T-cell (primary cell): Measurements from ENCODE around the gene NUP50. TPM values are rescaled to one million over a fixed set of nuclear protein-coding genes. Genes with fewer than 3 reads are reported as not detected.

ENCODE experiments used
- ATAC-seq, 4 experiments: fragments of 200-7000 bp in 3 of 4; fragments of 150-1000 bp in 1 of 4; cut with Tn5 transposase; replicated peaks in 1 of 4; 1 replicate in 3 of 4; 2 replicates in 1 of 4; pipeline ENCODE4 v1.10.0; 2021; ENCODE audit warnings: moderate library complexity in 3 of 4, mild to moderate bottlenecking in 2 of 4, moderate number of reproducible peaks in 1 of 4
- CTCF ChIA-PET, 2 donors: fragments of 300-600 bp; sonication (Branson Sonifier 250); formaldehyde crosslinking; loops; one replicate each; lab custom pipeline; 2022; ENCODE audit warnings: antibody characterized with exemption in 2 of 2; lab: Charles Lee
- POLR2A ChIA-PET, 2 donors: fragments of 300-600 bp; sonication (Branson Sonifier 250); formaldehyde crosslinking; loops; one replicate each; lab custom pipeline; 2022; ENCODE audit warnings: antibody characterized with exemption in 2 of 2; lab: Charles Lee
- DNase-seq, 35 experiments: peaks; one replicate each; pipeline versions ENCODE4 v3.0.0 to v3.0.0-alpha.2; 2013 to 2023
- H3K27ac ChIP-seq: one replicate; pipeline ENCODE4 v1.5.1; 2013; ENCODE audit warnings: low read length
- H3K27me3 ChIP-seq, 2 experiments: replicated peaks in 1 of 2; 1 replicate in 1 of 2; 2 replicates in 1 of 2; pipeline versions ENCODE4 v1.6.1 to v1.7.0; 2013; ENCODE audit warnings: low read length in 1 of 2, mixed read lengths in 1 of 2; ENCODE audit not compliant: control insufficient read depth in 2 of 2, insufficient read depth in 2 of 2; ENCODE audit errors: extremely low read depth in 1 of 2
- H3K36me3 ChIP-seq, 2 donors: 1 replicate in 1 of 2; 2 replicates in 1 of 2; pipeline versions ENCODE4 v1.6.1 to v1.7.0; 2013; ENCODE audit warnings: low read length in 1 of 2; ENCODE audit not compliant: control insufficient read depth in 2 of 2, insufficient read depth in 1 of 2; ENCODE audit errors: extremely low read depth in 1 of 2
- H3K4me1 ChIP-seq, 2 experiments: 1 replicate in 1 of 2; 2 replicates in 1 of 2; pipeline versions ENCODE4 v1.6.1 to v1.7.0; 2013; ENCODE audit warnings: low read length in 2 of 2, mixed read lengths in 1 of 2; ENCODE audit not compliant: insufficient read depth in 2 of 2, control insufficient read depth in 1 of 2; ENCODE audit errors: extremely low read depth in 1 of 2
- H3K4me3 ChIP-seq, 2 donors: 1 replicate in 1 of 2; 2 replicates in 1 of 2; pipeline versions ENCODE4 v1.5.1 to v1.7.0; 2013; ENCODE audit warnings: mild to moderate bottlenecking in 2 of 2, low read length in 1 of 2, moderate library complexity in 1 of 2; ENCODE audit not compliant: control insufficient read depth in 1 of 2; ENCODE audit errors: extremely low read depth in 1 of 2
- H3K9me3 ChIP-seq: 2 replicates; pipeline ENCODE4 v1.7.0; 2013
- H3K27ac Mint-ChIP-seq, 2 donors: one replicate each; pipeline ENCODE4 v1.8.0; 2020 to 2021; ENCODE audit warnings: mild to moderate bottlenecking in 2 of 2, mixed read lengths in 2 of 2
- H3K27me3 Mint-ChIP-seq, 2 donors: one replicate each; pipeline ENCODE4 v1.8.0; 2021 to 2022; ENCODE audit warnings: mixed read lengths in 2 of 2
- H3K36me3 Mint-ChIP-seq: one replicate; pipeline ENCODE4 v1.8.0; 2021; ENCODE audit warnings: mixed read lengths
- H3K4me1 Mint-ChIP-seq, 3 donors: one replicate each; pipeline ENCODE4 v1.8.0; 2020 to 2022; ENCODE audit warnings: mixed read lengths in 3 of 3, mild to moderate bottlenecking in 1 of 3
- H3K4me3 Mint-ChIP-seq, 3 donors: one replicate each; pipeline ENCODE4 v1.8.0; 2020 to 2022; ENCODE audit warnings: mild to moderate bottlenecking in 3 of 3, mixed read lengths in 3 of 3, moderate library complexity in 3 of 3
- H3K9me3 Mint-ChIP-seq, 3 donors: one replicate each; pipeline ENCODE4 v1.8.0; 2020 to 2022; ENCODE audit warnings: mixed read lengths in 3 of 3
- WGBS: methylation state at CpG from one replicate; pipeline ENCODE4 v1.1.5; 2013; ENCODE audit warnings: missing lambda C conversion rate; ENCODE audit not compliant: insufficient coverage; 5-methylcytosine and 5-hydroxymethylcytosine counted together
- total RNA-seq, 35 experiments: library from RNA in 6 of 35; stranded (reverse) in 6 of 35; fragments of 120-200 nt in 1 of 35; gene quantifications; one replicate each; pipeline versions ENCODE4 v1.2.1 to v1.2.4 and lab custom pipeline; 2013 to 2026

The NUP50 gene
- total RNA-seq, 5 donors from 2014 or later (not counting 1 experiment from before 2014, with no cell fraction given): 97.0 to 151 (median 126) TPM

DNA sequence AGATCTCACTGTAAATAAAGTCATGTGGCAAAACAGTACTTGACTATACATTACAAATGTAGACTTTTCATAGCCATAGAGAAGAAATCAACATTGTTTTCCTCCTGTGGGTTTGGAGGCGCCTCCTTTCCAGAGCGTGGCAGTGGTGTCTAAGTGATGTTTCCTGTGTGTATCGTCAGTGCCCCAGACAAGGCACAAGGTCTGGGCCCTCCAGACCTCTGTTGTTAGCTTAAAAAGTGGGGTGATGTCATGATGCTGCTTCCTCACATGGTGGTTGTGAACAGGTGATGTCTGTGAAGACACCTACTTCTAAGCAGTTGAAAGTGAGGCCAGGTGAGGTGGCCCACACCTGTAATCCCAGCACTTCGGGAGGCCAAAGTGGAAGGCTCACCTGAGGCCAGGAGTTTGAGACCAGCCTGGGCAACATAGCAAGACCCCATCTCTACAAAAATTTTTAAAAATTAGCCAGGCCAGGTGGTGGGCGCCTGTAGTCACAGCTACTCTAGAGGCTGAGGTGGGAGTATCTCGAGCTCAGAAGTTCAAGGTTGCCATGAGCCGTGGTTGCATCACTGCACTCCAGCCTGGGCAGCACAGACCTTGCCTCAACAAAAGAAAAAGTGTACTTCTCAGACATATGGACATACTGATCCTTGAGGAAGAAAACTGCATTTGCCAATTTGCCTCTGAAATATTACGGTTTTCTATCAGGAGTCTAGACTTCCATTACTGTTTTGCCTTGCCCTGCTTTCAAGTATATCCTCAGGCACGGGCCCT is 15.7 kb downstream of the NUP50 start:
- POLR2A ChIA-PET: no interaction called here
- Mint-ChIP-seq H3K27ac (peak overlapping the region; percentile 83 to 85), H3K4me1 (peaks cover 49 to 62% (median 61%) of the 10 kb centered on the region in 3 donors), H3K4me3 (peak overlapping the region in 2 of 3 donors; percentile 17 to 36), H3K27me3 (no peaks in the 10 kb centered on the region), H3K9me3 (no peaks in the 10 kb centered on the region), H3K36me3 (peaks cover 75% of the 10 kb centered on the region)
- CTCF ChIA-PET: interaction anchor here in 1 of 2 donors (0.6 kb wide), 1 partner anchor 16 kb away, joined by 4 read pairs; no protein-coding TSS in a partner anchor
- ATAC-seq (peak; percentile 85 to 99 (median 88)), DNase-seq (peak in 33 of 35 experiments; percentile 20 to 67 (median 46))
- Histone ChIP-seq H3K4me3 (no peak overlapping the region), H3K36me3 (peaks cover 26 to 72% of the 10 kb centered on the region in 2 donors), H3K27ac (peak overlapping the region; percentile 20), H3K4me1 (peaks cover 22 to 25% of the 10 kb centered on the region in 2 experiments), H3K9me3 (no peaks in the 10 kb centered on the region), H3K27me3 (no peaks in the 10 kb centered on the region)
- 76% methylated on average over 7 of the region's 9 CpGs for WGBS

DNA sequence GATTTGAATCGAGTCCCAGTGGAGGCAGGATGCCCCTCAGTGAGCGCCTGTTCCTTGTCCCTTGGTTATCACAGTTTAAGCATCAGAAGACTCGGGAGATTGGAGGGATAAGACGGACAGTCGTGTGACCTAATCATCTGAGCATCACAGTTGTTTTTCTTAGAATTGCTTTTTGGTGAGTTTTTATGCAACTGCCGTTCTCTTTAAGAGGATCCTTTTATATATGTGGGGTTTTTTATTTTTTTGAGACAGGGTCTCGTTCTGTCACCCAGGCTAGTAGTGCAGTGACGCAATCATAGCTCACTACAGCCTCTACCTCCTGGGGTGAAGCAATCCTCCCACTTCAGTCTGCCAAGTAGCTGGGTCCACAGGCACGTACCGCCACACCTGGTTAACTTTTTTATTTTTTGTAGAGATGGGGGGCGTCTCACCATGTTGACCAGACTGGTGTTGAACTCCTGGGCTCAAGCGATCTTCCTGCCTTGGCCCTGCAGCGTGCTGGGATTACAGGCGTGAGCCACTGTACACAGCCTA is 16.5 kb downstream of the NUP50 start:
- WGBS: 96% methylated on average over 7 of the region's 14 CpGs
- DNase-seq (no peak), ATAC-seq (no peak)
- no peak overlapping the region for H3K4me3 ChIP-seq
- ChIA-PET CTCF (interaction anchor here in 1 of 2 donors (1.4 kb wide), 1 partner anchor 12 kb away, joined by 3 read pairs; no protein-coding TSS in a partner anchor), POLR2A (no interaction called here)
- no peaks in the 10 kb centered on the region for H3K27me3 ChIP-seq
- H3K9me3 Mint-ChIP-seq: no peaks in the 10 kb centered on the region
- H3K27ac Mint-ChIP-seq: peak overlapping the region; percentile 83 to 85
- peaks cover 27 to 76% of the 10 kb centered on the region in 2 donors for H3K36me3 ChIP-seq
- H3K36me3 Mint-ChIP-seq: peaks cover 68% of the 10 kb centered on the region
- H3K9me3 ChIP-seq: no peaks in the 10 kb centered on the region
- peaks cover 41 to 55% (median 53%) of the 10 kb centered on the region in 3 donors for H3K4me1 Mint-ChIP-seq
- H3K4me3 Mint-ChIP-seq: no peak overlapping the region
- peaks cover 18 to 22% of the 10 kb centered on the region in 2 experiments for H3K4me1 ChIP-seq
- H3K27me3 Mint-ChIP-seq: no peaks in the 10 kb centered on the region
- no peak overlapping the region for H3K27ac ChIP-seq

DNA sequence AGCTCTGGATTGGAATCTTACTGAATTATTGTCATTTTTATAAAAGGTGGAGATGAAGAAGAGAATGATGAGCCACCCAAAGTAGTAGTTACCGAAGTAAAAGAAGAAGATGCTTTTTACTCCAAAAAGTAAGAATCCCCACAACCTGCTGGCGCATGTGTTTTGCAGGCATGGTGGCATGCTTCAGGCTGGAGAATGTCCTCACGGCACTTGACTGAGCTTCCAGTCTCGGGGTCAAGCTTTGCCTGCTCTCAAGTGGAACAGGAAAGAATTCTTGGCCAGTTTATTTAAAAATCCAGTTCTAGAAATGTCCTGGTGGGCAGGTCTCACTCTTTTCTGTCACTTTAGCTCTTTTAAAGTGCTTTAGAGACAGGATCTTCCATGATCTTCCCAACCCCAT is 17.5 kb downstream of the NUP50 start:
- no peak overlapping the region for H3K4me3 ChIP-seq
- no peaks in the 10 kb centered on the region for H3K9me3 Mint-ChIP-seq
- H3K27me3 ChIP-seq: no peaks in the 10 kb centered on the region
- no peak for DNase-seq
- POLR2A ChIA-PET: interaction anchor here in 1 of 2 donors (0.7 kb wide), 2 partner anchors 21 to 1269 kb away, joined by 4 to 7 read pairs; no protein-coding TSS in a partner anchor
- no peak for ATAC-seq
- peaks cover 69% of the 10 kb centered on the region for H3K36me3 Mint-ChIP-seq
- no peaks in the 10 kb centered on the region for H3K9me3 ChIP-seq
- 100% methylated on average over 2 of the region's 4 CpGs for WGBS
- H3K4me1 ChIP-seq: peaks cover 9 to 15% of the 10 kb centered on the region in 2 experiments
- H3K4me1 Mint-ChIP-seq: peaks cover 37 to 52% (median 51%) of the 10 kb centered on the region in 3 donors
- H3K4me3 Mint-ChIP-seq: no peak overlapping the region
- H3K27ac Mint-ChIP-seq: peak overlapping the region in 1 of 2 donors; percentile 75
- H3K36me3 ChIP-seq: peaks cover 27 to 76% of the 10 kb centered on the region in 2 donors
- CTCF ChIA-PET: interaction anchor here in 1 of 2 donors (1.4 kb wide), 1 partner anchor 11 kb away, joined by 3 read pairs; no protein-coding TSS in a partner anchor
- no peaks in the 10 kb centered on the region for H3K27me3 Mint-ChIP-seq
- no peak overlapping the region for H3K27ac ChIP-seq

DNA sequence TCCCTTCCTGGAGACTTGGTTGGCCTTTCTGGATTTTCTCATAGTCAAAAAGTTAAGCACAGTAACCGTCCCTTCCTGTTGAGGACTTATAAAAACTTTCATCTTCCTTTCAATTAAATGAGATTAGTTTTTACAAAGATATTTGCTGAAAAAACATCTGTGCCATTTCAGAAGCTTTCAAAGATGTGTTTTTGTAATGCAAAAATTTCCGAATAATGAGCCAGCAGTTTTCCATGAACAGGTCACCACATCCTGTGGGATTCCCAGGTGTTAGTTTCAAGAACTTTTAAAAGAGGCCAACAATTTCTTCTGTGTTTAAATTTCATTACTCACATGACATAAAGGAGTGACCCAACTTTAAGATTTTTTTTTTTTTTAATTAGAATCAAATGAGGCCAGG is 18.0 kb downstream of the NUP50 start:
- POLR2A ChIA-PET: interaction anchor here in 1 of 2 donors (0.6 kb wide), 1 partner anchor 1310 kb away, joined by 3 read pairs; no protein-coding TSS in a partner anchor
- ATAC-seq (no peak), DNase-seq (no peak)
- Histone ChIP-seq H3K27ac (no peak overlapping the region), H3K9me3 (no peaks in the 10 kb centered on the region), H3K4me1 (peaks cover 5 to 13% of the 10 kb centered on the region in 2 experiments), H3K36me3 (peaks cover 27 to 72% of the 10 kb centered on the region in 2 donors), H3K27me3 (no peaks in the 10 kb centered on the region), H3K4me3 (no peak overlapping the region)
- 80% methylated on average over 1 of the region's 2 CpGs for WGBS
- Mint-ChIP-seq H3K36me3 (peaks cover 65% of the 10 kb centered on the region), H3K27ac (peak overlapping the region; percentile 63 to 75), H3K4me3 (no peak overlapping the region), H3K4me1 (peaks cover 32 to 49% (median 48%) of the 10 kb centered on the region in 3 donors), H3K9me3 (no peaks in the 10 kb centered on the region), H3K27me3 (no peaks in the 10 kb centered on the region)
- CTCF ChIA-PET: no interaction called here

DNA sequence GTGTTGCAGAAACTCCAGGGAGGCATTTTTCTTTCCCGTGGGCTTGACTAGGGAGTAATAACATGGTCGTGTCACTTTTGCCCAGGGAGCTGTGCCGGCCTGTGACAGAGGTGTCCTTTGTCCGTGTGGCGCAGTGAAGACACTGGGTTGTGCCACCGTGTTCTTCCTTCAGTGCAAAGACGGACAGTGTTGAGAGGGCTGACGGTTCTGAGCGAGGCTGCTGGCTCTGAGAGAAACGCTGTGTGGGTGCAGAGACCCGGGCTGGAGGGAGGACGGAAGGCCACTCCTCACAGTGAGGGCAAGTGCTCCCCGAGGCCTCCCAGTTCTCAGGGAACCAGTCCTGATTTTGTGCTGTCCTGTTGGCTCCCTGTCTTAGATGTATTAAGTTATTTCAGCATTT is 20.2 kb downstream of the NUP50 start:
- H3K27me3 ChIP-seq: no peaks in the 10 kb centered on the region
- H3K4me3 Mint-ChIP-seq: no peak overlapping the region
- peaks cover 52% of the 10 kb centered on the region for H3K36me3 Mint-ChIP-seq
- no peak for DNase-seq
- no peak overlapping the region for H3K27ac ChIP-seq
- H3K9me3 ChIP-seq: no peaks in the 10 kb centered on the region
- no peak for ATAC-seq
- peaks cover 21 to 66% of the 10 kb centered on the region in 2 donors for H3K36me3 ChIP-seq
- no peaks in the 10 kb centered on the region for H3K27me3 Mint-ChIP-seq
- POLR2A ChIA-PET: no interaction called here
- WGBS: 96% methylated on average over 11 of the region's 13 CpGs
- no peaks in the 10 kb centered on the region for H3K9me3 Mint-ChIP-seq
- H3K4me3 ChIP-seq: no peak overlapping the region
- H3K4me1 Mint-ChIP-seq: peaks cover 21 to 38% (median 33%) of the 10 kb centered on the region in 3 donors
- H3K4me1 ChIP-seq: peaks cover 5 to 13% of the 10 kb centered on the region in 2 experiments
- no peak overlapping the region for H3K27ac Mint-ChIP-seq
- CTCF ChIA-PET: no interaction called here

DNA sequence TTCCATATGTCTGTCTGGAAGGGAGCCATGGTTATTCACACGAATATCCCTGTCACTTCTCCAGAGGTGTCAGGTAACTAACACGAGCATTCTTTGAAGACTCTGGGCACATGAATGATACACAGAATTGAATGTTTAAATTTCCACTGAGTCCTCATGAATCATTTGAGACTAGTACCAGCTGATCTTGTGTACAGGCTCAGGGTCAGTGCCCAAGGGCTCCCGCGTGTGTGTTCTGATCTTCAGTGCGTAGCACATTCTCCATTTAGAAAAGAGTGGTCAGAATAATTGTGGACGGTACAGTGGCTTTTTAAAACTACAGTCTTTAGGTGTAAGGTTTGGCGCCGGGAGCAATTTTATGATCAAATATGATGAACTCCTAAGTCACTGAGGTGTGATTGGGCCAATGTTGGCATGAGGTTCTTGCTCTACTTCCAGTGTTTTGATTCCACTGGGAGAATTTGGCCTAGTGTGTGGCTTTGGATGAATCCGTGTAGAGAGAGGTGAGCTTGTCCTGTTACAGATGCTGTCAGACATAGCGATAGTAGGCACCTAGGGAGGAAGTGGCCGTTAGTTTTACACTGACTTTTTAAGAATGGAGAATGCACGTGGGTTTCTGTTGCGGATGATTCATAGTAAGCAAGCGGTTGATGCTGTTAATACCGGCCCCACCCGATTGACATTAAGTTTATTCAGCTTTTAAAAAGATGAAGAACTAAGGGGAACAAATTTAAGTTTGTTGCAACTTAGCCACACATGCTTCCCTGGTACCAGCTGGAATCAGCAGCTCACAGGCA is 22.2 kb downstream of the NUP50 start:
- Histone ChIP-seq H3K27ac (peak overlapping the region; percentile 1), H3K9me3 (no peaks in the 10 kb centered on the region), H3K36me3 (peaks cover 8 to 54% of the 10 kb centered on the region in 2 donors), H3K4me3 (no peak overlapping the region), H3K27me3 (no peaks in the 10 kb centered on the region), H3K4me1 (no peaks in the 10 kb centered on the region)
- ATAC-seq (peak in 1 of 4 experiments; percentile 50), DNase-seq (no peak)
- Mint-ChIP-seq H3K4me1 (peaks cover 6 to 23% (median 18%) of the 10 kb centered on the region in 3 donors), H3K27me3 (no peaks in the 10 kb centered on the region), H3K9me3 (no peaks in the 10 kb centered on the region), H3K36me3 (peaks cover 35% of the 10 kb centered on the region), H3K4me3 (no peak overlapping the region), H3K27ac (peak overlapping the region; percentile 31 to 59)
- WGBS: 64% methylated on average over 10 of the region's 16 CpGs
- ChIA-PET POLR2A (no interaction called here), CTCF (no interaction called here)
